ENCODE results near the gene USP24. TPM values are rescaled to one million over a fixed set of nuclear protein-coding genes. Genes with fewer than 3 reads are reported as not detected.

Gene USP24
- total RNA-seq, 4 donors from 2014 or later = 14.9 to 66.1 (median 44.1) TPM

- Histone ChIP-seq H3K36me3 (no peaks in the 10 kb centered on the region), H3K27ac (no peak overlapping the region), H3K4me1 (no peaks in the 10 kb centered on the region), H3K4me3 (no peak overlapping the region), H3K27me3 (no peaks in the 10 kb centered on the region), H3K9me3 (no peaks in the 10 kb centered on the region)
- TF ChIP-seq, protein P1, sequence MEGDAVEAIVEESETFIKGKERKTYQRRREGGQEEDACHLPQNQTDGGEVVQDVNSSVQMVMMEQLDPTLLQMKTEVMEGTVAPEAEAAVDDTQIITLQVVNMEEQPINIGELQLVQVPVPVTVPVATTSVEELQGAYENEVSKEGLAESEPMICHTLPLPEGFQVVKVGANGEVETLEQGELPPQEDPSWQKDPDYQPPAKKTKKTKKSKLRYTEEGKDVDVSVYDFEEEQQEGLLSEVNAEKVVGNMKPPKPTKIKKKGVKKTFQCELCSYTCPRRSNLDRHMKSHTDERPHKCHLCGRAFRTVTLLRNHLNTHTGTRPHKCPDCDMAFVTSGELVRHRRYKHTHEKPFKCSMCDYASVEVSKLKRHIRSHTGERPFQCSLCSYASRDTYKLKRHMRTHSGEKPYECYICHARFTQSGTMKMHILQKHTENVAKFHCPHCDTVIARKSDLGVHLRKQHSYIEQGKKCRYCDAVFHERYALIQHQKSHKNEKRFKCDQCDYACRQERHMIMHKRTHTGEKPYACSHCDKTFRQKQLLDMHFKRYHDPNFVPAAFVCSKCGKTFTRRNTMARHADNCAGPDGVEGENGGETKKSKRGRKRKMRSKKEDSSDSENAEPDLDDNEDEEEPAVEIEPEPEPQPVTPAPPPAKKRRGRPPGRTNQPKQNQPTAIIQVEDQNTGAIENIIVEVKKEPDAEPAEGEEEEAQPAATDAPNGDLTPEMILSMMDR (IDR thresholded peaks at IDR 0.05) = no peak
- TF ChIP-seq POLR2A (IDR thresholded peaks at IDR 0.05) = no peak
- intact Hi-C loops (cut with DNase I; ENCODE audit: low total_unique reads) = no loop called here
- DNase-seq = no peak
Observed at GRCh38 chr1:55053265-55053954, 161.8 kb downstream of the USP24 start.

DNA sequence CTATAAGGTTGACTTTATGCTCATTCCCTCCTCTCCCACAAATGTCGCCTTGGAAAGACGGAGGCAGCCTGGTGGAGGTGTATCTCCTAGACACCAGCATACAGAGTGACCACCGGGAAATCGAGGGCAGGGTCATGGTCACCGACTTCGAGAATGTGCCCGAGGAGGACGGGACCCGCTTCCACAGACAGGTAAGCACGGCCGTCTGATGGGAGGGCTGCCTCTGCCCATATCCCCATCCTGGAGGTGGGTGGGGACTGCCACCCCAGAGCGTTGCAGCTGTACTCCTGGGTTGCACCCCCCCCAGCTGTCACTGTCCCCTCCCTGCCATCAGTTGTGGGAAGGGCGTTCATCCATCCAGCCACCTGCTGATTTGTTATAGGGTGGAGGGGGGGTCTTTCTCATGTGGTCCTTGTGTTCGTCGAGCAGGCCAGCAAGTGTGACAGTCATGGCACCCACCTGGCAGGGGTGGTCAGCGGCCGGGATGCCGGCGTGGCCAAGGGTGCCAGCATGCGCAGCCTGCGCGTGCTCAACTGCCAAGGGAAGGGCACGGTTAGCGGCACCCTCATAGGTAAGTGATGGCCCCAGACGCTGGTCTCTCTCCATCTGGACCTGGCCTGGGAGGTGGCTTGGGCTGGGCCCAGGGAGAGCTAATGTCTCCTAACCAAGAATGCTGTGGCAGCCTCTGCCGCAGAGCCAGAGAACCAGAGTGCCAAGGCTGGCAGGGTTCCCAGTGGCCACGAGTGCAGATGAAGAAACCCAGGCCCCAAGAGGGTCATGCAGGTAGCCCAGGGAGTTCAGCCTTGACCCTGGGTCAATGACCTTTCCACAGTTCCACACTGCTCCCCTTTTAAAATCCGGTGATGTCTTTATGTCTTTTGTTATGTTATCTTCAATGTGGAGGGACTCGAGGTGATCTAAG is 162.7 kb downstream of the USP24 start:
- no peaks in the 10 kb centered on the region for H3K4me1 ChIP-seq
- H3K4me3 ChIP-seq = no peak overlapping the region
- H3K9me3 ChIP-seq = no peaks in the 10 kb centered on the region
- H3K27ac ChIP-seq = no peak overlapping the region
- TF ChIP-seq, protein P1 (IDR thresholded peaks at IDR 0.05) = no peak
- no peak for TF ChIP-seq POLR2A (IDR thresholded peaks at IDR 0.05)
- no peak for DNase-seq
- H3K36me3 ChIP-seq = no peaks in the 10 kb centered on the region
- intact Hi-C loops (cut with DNase I; ENCODE audit: low total_unique reads) = no loop called here
- H3K27me3 ChIP-seq = no peaks in the 10 kb centered on the region

DNA sequence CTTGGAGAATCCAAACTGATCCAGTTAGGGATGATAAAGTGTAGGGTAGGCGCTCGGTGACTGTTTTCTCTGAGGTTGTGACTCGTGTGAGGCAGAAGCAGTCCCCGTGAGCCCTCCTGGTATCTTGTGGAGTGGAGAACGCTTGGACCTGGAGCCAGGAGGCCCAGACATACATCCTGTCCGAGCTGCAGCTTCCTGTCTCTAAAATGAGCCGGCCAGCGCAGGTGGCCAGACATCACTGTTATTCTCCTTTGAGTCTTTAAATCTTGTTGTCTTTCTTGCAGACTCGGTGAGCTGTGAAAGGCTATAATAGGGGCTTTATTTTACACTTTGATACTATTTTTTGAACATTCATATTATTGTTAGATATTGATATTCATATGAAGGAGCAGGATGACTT is 163.5 kb downstream of the USP24 start:
- DNase-seq = no peak
- Histone ChIP-seq H3K36me3 (no peaks in the 10 kb centered on the region), H3K4me1 (no peaks in the 10 kb centered on the region), H3K27ac (no peak overlapping the region), H3K27me3 (no peaks in the 10 kb centered on the region), H3K4me3 (no peak overlapping the region), H3K9me3 (no peaks in the 10 kb centered on the region)
- TF ChIP-seq, protein P1 (IDR thresholded peaks at IDR 0.05) = no peak
- no peak for TF ChIP-seq POLR2A (IDR thresholded peaks at IDR 0.05)
- intact Hi-C loops (cut with DNase I; ENCODE audit: low total_unique reads) = no loop called here

DNA sequence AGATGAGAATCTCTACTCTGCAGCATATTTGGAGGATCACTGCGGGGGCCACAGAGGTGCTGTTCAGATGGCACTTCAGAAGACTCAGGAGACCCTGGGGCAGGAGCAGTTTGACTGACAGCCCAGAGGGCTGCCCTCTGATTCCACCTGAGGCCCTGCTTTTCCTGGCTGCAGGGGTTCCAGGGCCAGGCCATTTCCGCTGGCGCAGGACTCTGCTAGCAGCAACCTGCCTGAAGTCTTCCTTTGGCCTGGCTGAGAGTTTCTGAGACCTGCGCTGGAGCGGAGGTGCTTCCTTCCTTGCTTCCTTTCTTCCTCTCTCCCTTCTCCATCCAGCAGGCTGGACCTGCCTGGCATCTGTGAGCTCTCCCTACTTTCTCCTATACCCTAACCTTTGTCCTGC is 164.0 kb downstream of the USP24 start:
- intact Hi-C loops (cut with DNase I; ENCODE audit: low total_unique reads) = no loop called here
- Histone ChIP-seq H3K9me3 (no peaks in the 10 kb centered on the region), H3K27me3 (no peaks in the 10 kb centered on the region), H3K27ac (no peak overlapping the region), H3K36me3 (no peaks in the 10 kb centered on the region), H3K4me3 (no peak overlapping the region), H3K4me1 (no peaks in the 10 kb centered on the region)
- DNase-seq = no peak
- TF ChIP-seq, protein P1 (IDR thresholded peaks at IDR 0.05) = no peak
- no peak for TF ChIP-seq POLR2A (IDR thresholded peaks at IDR 0.05)

DNA sequence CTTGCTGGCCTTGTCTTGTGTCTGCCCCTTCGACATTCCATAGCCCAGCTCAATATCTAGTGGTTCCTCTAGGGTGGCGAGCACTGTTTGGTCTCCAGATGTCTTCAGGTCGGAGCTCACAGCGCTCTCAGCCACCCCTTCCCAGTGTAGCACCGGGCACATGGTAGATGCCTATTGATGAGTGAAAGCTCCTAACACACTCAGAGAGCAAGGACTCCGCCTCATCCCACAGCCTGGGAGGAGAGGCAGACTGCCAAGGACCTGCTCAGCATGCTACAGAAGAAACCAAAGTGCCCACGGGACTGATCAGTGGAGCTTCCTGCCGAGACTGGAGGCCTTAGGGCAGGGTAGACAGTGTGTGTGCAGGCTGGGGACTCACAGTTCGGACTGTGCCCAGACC is 164.9 kb downstream of the USP24 start:
- no peaks in the 10 kb centered on the region for H3K4me1 ChIP-seq
- no peak for DNase-seq
- H3K27me3 ChIP-seq = no peaks in the 10 kb centered on the region
- no peak for TF ChIP-seq POLR2A (IDR thresholded peaks at IDR 0.05)
- TF ChIP-seq, protein P1 (IDR thresholded peaks at IDR 0.05) = no peak
- no peak overlapping the region for H3K4me3 ChIP-seq
- no peaks in the 10 kb centered on the region for H3K36me3 ChIP-seq
- intact Hi-C loops (cut with DNase I; ENCODE audit: low total_unique reads) = no loop called here
- H3K27ac ChIP-seq = no peak overlapping the region
- no peaks in the 10 kb centered on the region for H3K9me3 ChIP-seq

All from uterus (tissue), 4 donors.